CD14-positive monocyte (primary cell): Measurements from ENCODE around the gene ZNF423. TPM values are rescaled to one million over a fixed set of nuclear protein-coding genes. Genes with fewer than 3 reads are reported as not detected.

ENCODE experiments used
- DNase-seq, 3 donors: peaks; one replicate each; pipeline ENCODE4 v3.0.0-alpha.2; 2011 to 2022
- H2AFZ ChIP-seq: 2 replicates; pipeline ENCODE4 v1.6.0; 2012; ENCODE audit warnings: mild to moderate bottlenecking, low read depth, low read length, inconsistent platforms; ENCODE audit not compliant: insufficient read depth, poor library complexity, severe bottlenecking
- H3K27ac ChIP-seq, 2 donors: 1 replicate in 1 of 2; 2 replicates in 1 of 2; pipeline ENCODE4 v1.5.1; 2012 to 2013; ENCODE audit warnings: low read length in 2 of 2, control low read depth in 1 of 2, inconsistent platforms in 1 of 2, low read depth in 1 of 2, mild to moderate bottlenecking in 1 of 2
- H3K27me3 ChIP-seq, 2 donors: one replicate each; pipeline versions ENCODE4 v1.6.0 to v1.6.1; 2011 to 2013; ENCODE audit warnings: low read length in 2 of 2; ENCODE audit not compliant: control insufficient read depth in 2 of 2, insufficient read depth in 2 of 2
- H3K36me3 ChIP-seq, 2 donors: replicated peaks in 1 of 2; 1 replicate in 1 of 2; 2 replicates in 1 of 2; pipeline versions ENCODE4 v1.5.1 to v1.6.1; 2012 to 2013; ENCODE audit warnings: low read length in 2 of 2, control low read depth in 1 of 2, inconsistent platforms in 1 of 2, mild to moderate bottlenecking in 1 of 2; ENCODE audit not compliant: insufficient read depth in 2 of 2, control insufficient read depth in 1 of 2
- H3K4me1 ChIP-seq, 2 donors: 1 replicate in 1 of 2; 2 replicates in 1 of 2; pipeline versions ENCODE4 v1.5.1 to v1.6.1; 2012 to 2013; ENCODE audit warnings: low read length in 2 of 2, control low read depth in 1 of 2, inconsistent platforms in 1 of 2, mild to moderate bottlenecking in 1 of 2, moderate library complexity in 1 of 2; ENCODE audit not compliant: insufficient read depth in 2 of 2, control insufficient read depth in 1 of 2
- H3K4me2 ChIP-seq: replicated peaks from 2 replicates; pipeline ENCODE3; 2012; ENCODE audit warnings: low read length, moderate library complexity, mild to moderate bottlenecking; ENCODE audit not compliant: poor library complexity, severe bottlenecking; ENCODE audit errors: extremely low read depth
- H3K4me3 ChIP-seq, 3 experiments: fragments of 200-600 bp in 1 of 3; sonication (generic) in 1 of 3; replicated peaks in 1 of 3; 1 replicate in 2 of 3; 2 replicates in 1 of 3; pipeline ENCODE4 v1.5.1; 2011 to 2013; ENCODE audit warnings: low read length in 3 of 3, mild to moderate bottlenecking in 3 of 3, control low read depth in 2 of 3, low read depth in 2 of 3, inconsistent platforms in 1 of 3, moderate library complexity in 1 of 3
- H3K79me2 ChIP-seq: 2 replicates; pipeline ENCODE4 v1.6.0; 2012; ENCODE audit warnings: mild to moderate bottlenecking, control low read depth, inconsistent platforms, low read length, moderate library complexity; ENCODE audit not compliant: insufficient read depth
- H3K9ac ChIP-seq: 2 replicates; pipeline ENCODE4 v1.6.0; 2017; ENCODE audit warnings: low read length, mild to moderate bottlenecking; ENCODE audit not compliant: insufficient read depth, poor library complexity, severe bottlenecking
- H3K9me3 ChIP-seq, 2 donors: replicated peaks in 1 of 2; 1 replicate in 1 of 2; 2 replicates in 1 of 2; pipeline versions ENCODE4 v1.5.1 to v1.6.1; 2012 to 2013; ENCODE audit warnings: low read length in 2 of 2, control low read depth in 1 of 2; ENCODE audit not compliant: control insufficient read depth in 1 of 2, insufficient read depth in 1 of 2
- H4K20me1 ChIP-seq: 2 replicates; pipeline ENCODE4 v1.6.0; 2012; ENCODE audit warnings: mild to moderate bottlenecking, low read length, control low read depth, moderate library complexity; ENCODE audit not compliant: insufficient read depth
- H3K27ac Mint-ChIP-seq, 7 donors: one replicate each; pipeline ENCODE4 v1.8.0; 2020; ENCODE audit warnings: mild to moderate bottlenecking in 7 of 7, mixed read lengths in 7 of 7, moderate library complexity in 6 of 7, inconsistent platforms in 2 of 7
- H3K27me3 Mint-ChIP-seq, 3 donors: one replicate each; pipeline ENCODE4 v1.8.0; 2021 to 2022; ENCODE audit warnings: low read depth in 3 of 3, mild to moderate bottlenecking in 3 of 3, mixed read lengths in 3 of 3, moderate library complexity in 3 of 3, inconsistent platforms in 1 of 3
- H3K36me3 Mint-ChIP-seq, 2 donors: one replicate each; pipeline ENCODE4 v1.8.0; 2020; ENCODE audit warnings: mixed read lengths in 2 of 2, inconsistent platforms in 1 of 2, mild to moderate bottlenecking in 1 of 2
- H3K4me1 Mint-ChIP-seq: one replicate; pipeline ENCODE4 v1.8.0; 2020; ENCODE audit warnings: mild to moderate bottlenecking, mixed read lengths
- H3K4me3 Mint-ChIP-seq, 2 donors: one replicate each; pipeline ENCODE4 v1.8.0; 2020; ENCODE audit warnings: mild to moderate bottlenecking in 2 of 2, mixed read lengths in 2 of 2, moderate library complexity in 1 of 2
- H3K9me3 Mint-ChIP-seq, 7 donors: one replicate each; pipeline ENCODE4 v1.8.0; 2020 to 2022; ENCODE audit warnings: mixed read lengths in 7 of 7, mild to moderate bottlenecking in 6 of 7, moderate library complexity in 6 of 7, inconsistent platforms in 2 of 7
- WGBS: methylation state at CpG from one replicate; pipeline ENCODE4 v1.1.5; 2013; ENCODE audit warnings: missing lambda C conversion rate; ENCODE audit not compliant: insufficient coverage; 5-methylcytosine and 5-hydroxymethylcytosine counted together
- intact Hi-C, 2 donors: fragments of 100-400 bp; cut with micrococcal nuclease; formaldehyde crosslinking; loops; one replicate each; pipeline versions ENCODE4 v1.15.0 to v1.15.1; 2023
- polyA plus RNA-seq, 3 donors: library from polyadenylated mRNA; depleted of rRNA in 1 of 3; unstranded in 2 of 3; stranded (reverse) in 1 of 3; fragments of 300-500 nt in 2 of 3; fragments of >200 nt in 1 of 3; fragmentation: Illumina TruSeq in 2 of 3; gene quantifications; 1 replicate in 2 of 3; 2 replicates in 1 of 3; pipeline ENCODE4 v1.2.3, GENCODE V29; 2012 to 2021
- TF ChIP-seq, protein P1 (sequence below): fragments of 200-600 bp; IDR thresholded peaks from one replicate; pipeline ENCODE4 v1.8.0; 2022; ENCODE audit warnings: antibody characterized with exemption, mild to moderate bottlenecking

The ZNF423 gene
- polyA plus RNA-seq, 3 donors = not detected

DNA sequence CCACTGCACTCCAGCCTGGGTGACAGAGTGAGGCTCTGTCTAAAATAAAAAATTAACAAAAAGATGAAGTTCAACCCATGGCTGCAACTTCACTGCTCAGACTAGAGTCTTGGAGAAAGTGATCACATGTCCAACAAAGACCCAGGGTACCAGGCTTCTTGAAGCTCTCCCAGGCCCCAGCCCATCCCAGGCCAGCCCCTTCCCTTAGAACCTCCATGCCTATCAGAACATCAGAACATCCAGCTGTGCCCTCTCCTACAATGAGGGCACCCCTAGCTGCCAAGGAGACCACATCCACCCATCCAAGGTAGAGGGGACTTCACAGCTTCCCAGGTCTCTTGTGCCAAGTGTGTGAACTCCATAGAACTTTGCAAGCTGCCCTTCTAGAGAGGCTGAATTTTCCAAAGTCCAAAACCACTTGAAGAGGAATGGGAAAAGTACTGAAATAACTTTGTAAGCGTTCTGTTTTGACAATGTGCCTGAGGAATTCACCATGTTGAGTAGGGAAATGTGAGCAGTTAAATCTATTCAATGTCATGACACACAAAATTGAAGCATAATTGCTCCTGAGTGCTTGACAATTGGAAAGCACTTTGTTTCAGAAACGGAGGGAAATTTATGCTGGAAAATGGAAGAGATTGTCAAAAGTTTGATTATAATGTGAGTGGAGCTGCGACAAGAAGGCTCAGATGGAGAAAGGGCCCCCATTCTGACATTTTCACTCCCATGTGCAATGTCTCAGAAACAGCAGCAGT, 230.4 kb downstream of the ZNF423 start:
- Mint-ChIP-seq H3K9me3 (peaks cover 0 to 2% (median 1%) of the 10 kb centered on the region in 7 donors), H3K27me3 (no peaks in the 10 kb centered on the region), H3K4me1 (no peaks in the 10 kb centered on the region), H3K36me3 (no peaks in the 10 kb centered on the region), H3K4me3 (no peak overlapping the region), H3K27ac (no peak overlapping the region)
- TF ChIP-seq, protein P1, sequence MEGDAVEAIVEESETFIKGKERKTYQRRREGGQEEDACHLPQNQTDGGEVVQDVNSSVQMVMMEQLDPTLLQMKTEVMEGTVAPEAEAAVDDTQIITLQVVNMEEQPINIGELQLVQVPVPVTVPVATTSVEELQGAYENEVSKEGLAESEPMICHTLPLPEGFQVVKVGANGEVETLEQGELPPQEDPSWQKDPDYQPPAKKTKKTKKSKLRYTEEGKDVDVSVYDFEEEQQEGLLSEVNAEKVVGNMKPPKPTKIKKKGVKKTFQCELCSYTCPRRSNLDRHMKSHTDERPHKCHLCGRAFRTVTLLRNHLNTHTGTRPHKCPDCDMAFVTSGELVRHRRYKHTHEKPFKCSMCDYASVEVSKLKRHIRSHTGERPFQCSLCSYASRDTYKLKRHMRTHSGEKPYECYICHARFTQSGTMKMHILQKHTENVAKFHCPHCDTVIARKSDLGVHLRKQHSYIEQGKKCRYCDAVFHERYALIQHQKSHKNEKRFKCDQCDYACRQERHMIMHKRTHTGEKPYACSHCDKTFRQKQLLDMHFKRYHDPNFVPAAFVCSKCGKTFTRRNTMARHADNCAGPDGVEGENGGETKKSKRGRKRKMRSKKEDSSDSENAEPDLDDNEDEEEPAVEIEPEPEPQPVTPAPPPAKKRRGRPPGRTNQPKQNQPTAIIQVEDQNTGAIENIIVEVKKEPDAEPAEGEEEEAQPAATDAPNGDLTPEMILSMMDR = no peak
- Histone ChIP-seq H3K4me1 (no peaks in the 10 kb centered on the region), H3K79me2 (no peaks in the 10 kb centered on the region), H3K27ac (no peak overlapping the region), H3K9me3 (peaks cover 0 to 5% of the 10 kb centered on the region in 2 donors), H3K9ac (no peak overlapping the region), H3K4me2 (no peak overlapping the region), H4K20me1 (no peaks in the 10 kb centered on the region), H3K36me3 (no peaks in the 10 kb centered on the region), H3K4me3 (no peak overlapping the region), H3K27me3 (no peaks in the 10 kb centered on the region), H2AFZ (no peak overlapping the region)
- intact Hi-C loops = no loop called here
- DNase-seq = no peak
- 100% methylated on average over 1 of the region's 3 CpGs for WGBS

DNA sequence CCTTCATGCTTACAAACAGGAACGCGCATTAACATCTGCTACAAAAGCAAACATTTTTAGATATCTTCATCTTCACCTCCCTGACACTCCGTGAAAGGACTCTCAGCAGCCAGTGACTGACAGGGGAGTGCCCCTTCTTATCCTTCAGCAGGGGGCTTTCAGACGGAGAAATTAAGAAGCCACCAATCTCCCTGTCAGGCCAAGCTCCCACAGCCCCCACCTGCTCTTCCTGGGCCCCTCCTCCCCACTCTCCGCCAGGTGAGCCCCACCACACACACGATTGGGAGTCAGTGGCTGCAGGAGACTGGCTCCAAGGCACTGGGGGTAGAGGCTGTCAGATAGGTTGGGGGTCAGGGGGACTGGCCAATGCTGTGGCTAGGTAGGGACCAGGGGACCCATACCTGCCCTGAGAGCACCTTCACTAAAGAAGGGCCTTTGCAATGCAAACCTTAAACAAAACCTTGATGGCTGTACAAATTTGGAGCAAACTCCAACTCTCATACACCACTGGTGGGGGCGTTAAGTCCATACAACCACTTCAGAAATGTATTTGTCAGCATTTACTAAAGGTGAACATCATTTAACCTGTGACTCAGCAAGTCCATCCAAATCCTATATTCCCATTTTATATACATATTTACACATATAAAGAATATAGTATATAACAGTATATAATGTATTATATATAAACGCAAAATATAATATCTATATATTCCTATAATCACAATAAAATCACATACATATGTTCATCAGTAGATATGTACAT, 232.2 kb downstream of the ZNF423 start:
- Mint-ChIP-seq H3K4me1 (no peaks in the 10 kb centered on the region), H3K36me3 (no peaks in the 10 kb centered on the region), H3K4me3 (no peak overlapping the region), H3K9me3 (no peaks in the 10 kb centered on the region), H3K27me3 (no peaks in the 10 kb centered on the region), H3K27ac (no peak overlapping the region)
- Histone ChIP-seq H3K9ac (no peak overlapping the region), H3K4me3 (no peak overlapping the region), H2AFZ (no peak overlapping the region), H4K20me1 (no peaks in the 10 kb centered on the region), H3K4me2 (no peak overlapping the region), H3K4me1 (no peaks in the 10 kb centered on the region), H3K79me2 (no peaks in the 10 kb centered on the region), H3K27ac (no peak overlapping the region), H3K9me3 (peaks cover 0 to 2% of the 10 kb centered on the region in 2 donors), H3K36me3 (no peaks in the 10 kb centered on the region), H3K27me3 (no peaks in the 10 kb centered on the region)
- no peak for DNase-seq
- 90% methylated on average over 4 of the region's 8 CpGs for WGBS
- intact Hi-C loops = no loop called here
- TF ChIP-seq, protein P1 = no peak
